Small intestine (tissue), 4 donors: ENCODE measurements around the gene HEMK1. TPM values are rescaled to one million over a fixed set of nuclear protein-coding genes. Genes with fewer than 3 reads are reported as not detected.

Experiments used
- polyA plus RNA-seq, 4 donors: library from polyadenylated mRNA; stranded (reverse) in 3 of 4; unstranded in 1 of 4; fragments of 200-250 nt in 3 of 4; fragments of 120-200 nt in 1 of 4; gene quantifications; one replicate each; pipeline versions ENCODE4 v1.2.1 to v1.2.3, GENCODE V29; 2013
- donor health status: healthy with polysubstance abuse.
- donor health status: Bipolar disorder and iron deficiency.
- donor health status: healthy.

HEMK1 gene
- polyA plus RNA-seq, 4 donors = 13.9 to 30.1 (median 16.0) TPM

Other genes with a start within 250 kb of the HEMK1 start
- gene HYAL2, start 246.8 kb upstream of the HEMK1 start, polyA plus RNA-seq = 100 to 1,000 TPM in 1 of 4 donors, 10 to 100 TPM in 3; 11.0 to 124 (median 23.6) TPM
- 10 to 100 TPM; 26.8 to 46.2 (median 30.6) TPM for gene TUSC2, start 241.3 kb upstream of the HEMK1 start, polyA plus RNA-seq
- 10 to 100 TPM; 16.3 to 39.0 (median 26.2) TPM for gene RASSF1, start 228.7 kb upstream of the HEMK1 start, polyA plus RNA-seq
- 1 to 10 TPM in 2 of 4 donors, under 1 TPM in 2; 0.43 to 2.5 (median 1.2) TPM for gene ZMYND10, start 223.8 kb upstream of the HEMK1 start, polyA plus RNA-seq
- 10 to 100 TPM; 16.2 to 31.8 (median 21.3) TPM for gene NPRL2, start 218.7 kb upstream of the HEMK1 start, polyA plus RNA-seq
- gene CYB561D2, start 218.7 kb upstream of the HEMK1 start, polyA plus RNA-seq = 10 to 100 TPM; 25.8 to 39.1 (median 30.9) TPM
- 10 to 100 TPM; 24.8 to 49.1 (median 31.0) TPM for gene TMEM115, start 210.0 kb upstream of the HEMK1 start, polyA plus RNA-seq
- 1 to 10 TPM in 1 of 4 donors, under 1 TPM in 3; 0.22 to 5.3 (median 0.89) TPM for gene CACNA2D2, start 65.9 kb upstream of the HEMK1 start, polyA plus RNA-seq
- gene C3orf18, start 1.8 kb upstream of the HEMK1 start, polyA plus RNA-seq = 1 to 10 TPM; 1.1 to 3.9 (median 2.9) TPM
- gene CISH, start 42.3 kb downstream of the HEMK1 start, polyA plus RNA-seq = 10 to 100 TPM in 1 of 4 donors, 1 to 10 TPM in 3; 4.8 to 47.0 (median 7.4) TPM
- gene MAPKAPK3, start 47.6 kb downstream of the HEMK1 start, polyA plus RNA-seq = 10 to 100 TPM; 28.2 to 83.4 (median 31.5) TPM
- gene DOCK3, start 105.4 kb downstream of the HEMK1 start, polyA plus RNA-seq = under 1 TPM in 2 of 4 donors, not detected in 2; 0.13 to 0.34 TPM